GM12873 (cell line): ENCODE data around the gene OLIG2.

ENCODE experiments used
- TF ChIP-seq, protein P1 (sequence below): IDR thresholded peaks from 2 replicates; pipeline ENCODE4 v1.5.1; 2012; ENCODE audit warnings: low read depth, mild to moderate bottlenecking, moderate library complexity, low read length, control low read depth; ENCODE audit not compliant: insufficient read depth; ENCODE audit errors: missing control alignments

Gene OLIG2

DNA sequence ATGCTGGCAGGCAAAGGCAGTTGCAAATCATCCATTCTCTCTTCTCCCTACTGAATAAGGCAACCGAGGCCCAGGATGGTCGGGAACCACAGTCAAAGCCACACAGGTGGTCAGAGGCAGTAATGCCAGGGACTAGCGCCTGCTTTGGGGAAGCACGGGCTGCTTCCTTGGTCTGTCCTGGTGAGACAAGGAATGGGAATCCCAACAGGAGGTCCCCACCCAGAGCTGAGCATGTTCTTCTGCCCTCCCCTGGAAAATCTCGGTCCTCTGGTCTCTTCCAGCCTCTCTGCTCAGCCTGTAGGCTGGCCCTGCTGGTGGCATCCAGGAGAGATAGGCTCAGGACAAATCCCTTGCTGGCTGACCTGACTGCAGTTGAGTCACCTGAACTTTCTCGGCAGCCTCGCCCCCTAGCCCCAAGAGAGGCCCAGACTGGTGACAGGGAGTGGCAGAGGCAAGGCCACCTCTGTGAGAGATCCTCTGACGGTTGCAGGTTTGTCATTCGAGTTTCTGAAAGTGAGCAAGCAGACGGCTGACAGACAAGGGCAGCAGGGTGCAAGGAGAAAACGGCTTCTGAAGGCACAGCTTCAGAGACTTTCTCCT lies 50.0 kb downstream of the OLIG2 start:
- TF ChIP-seq, protein P1, sequence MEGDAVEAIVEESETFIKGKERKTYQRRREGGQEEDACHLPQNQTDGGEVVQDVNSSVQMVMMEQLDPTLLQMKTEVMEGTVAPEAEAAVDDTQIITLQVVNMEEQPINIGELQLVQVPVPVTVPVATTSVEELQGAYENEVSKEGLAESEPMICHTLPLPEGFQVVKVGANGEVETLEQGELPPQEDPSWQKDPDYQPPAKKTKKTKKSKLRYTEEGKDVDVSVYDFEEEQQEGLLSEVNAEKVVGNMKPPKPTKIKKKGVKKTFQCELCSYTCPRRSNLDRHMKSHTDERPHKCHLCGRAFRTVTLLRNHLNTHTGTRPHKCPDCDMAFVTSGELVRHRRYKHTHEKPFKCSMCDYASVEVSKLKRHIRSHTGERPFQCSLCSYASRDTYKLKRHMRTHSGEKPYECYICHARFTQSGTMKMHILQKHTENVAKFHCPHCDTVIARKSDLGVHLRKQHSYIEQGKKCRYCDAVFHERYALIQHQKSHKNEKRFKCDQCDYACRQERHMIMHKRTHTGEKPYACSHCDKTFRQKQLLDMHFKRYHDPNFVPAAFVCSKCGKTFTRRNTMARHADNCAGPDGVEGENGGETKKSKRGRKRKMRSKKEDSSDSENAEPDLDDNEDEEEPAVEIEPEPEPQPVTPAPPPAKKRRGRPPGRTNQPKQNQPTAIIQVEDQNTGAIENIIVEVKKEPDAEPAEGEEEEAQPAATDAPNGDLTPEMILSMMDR, result no peak

DNA sequence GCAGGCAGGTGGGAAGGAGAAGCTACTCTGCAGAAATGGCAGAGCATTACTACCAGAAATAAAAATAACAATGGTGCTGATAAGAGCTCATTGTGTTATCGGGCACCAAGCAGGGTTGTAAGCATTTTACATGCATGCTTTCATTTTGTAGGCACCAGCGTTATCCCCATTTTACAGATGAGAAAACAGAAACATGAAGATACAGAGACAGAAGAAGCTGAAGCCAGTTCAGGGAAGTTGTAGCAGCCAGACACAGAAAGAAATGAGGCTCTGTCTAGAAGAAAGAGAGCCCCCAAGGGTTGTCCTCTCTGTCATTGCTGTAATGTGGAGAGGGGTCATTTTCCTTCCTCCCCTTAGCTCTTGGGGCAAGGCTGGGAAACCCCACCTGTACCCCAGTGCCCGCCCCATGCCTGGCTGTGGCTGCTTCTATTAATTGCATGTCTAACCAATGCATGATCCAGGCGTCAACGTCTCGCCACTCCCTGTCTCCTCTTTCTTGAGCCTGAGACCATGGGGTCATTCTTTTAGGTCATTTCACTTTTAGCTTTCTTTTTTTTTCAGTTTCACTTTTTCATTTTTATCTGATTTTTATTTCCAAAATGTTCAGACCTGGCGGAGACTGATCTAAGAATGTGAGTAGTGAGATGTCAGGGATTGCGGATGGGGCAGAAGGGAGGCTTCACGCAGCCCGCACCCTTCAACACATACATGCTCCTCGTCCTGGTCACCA lies 51.0 kb downstream of the OLIG2 start:
- TF ChIP-seq, protein P1, result no peak
